Liver (tissue), 9 donors: ENCODE results near the gene TSTD2. TPM values are rescaled to one million over a fixed set of nuclear protein-coding genes. Genes with fewer than 3 reads are reported as not detected.

ENCODE experiments used
- DNase-seq: peaks from one replicate; pipeline ENCODE4 v3.0.0-alpha.2; 2017; ENCODE audit warnings: low spot score
- H3K27ac ChIP-seq, 2 donors: one replicate each; pipeline ENCODE4 v1.7.0; 2013; ENCODE audit warnings: inconsistent platforms in 2 of 2, low read length in 2 of 2, control low read depth in 1 of 2, low read depth in 1 of 2, mild to moderate bottlenecking in 1 of 2
- H3K27me3 ChIP-seq, 4 donors: one replicate each; pipeline versions ENCODE4 v1.6.1 to v1.7.0; 2013; ENCODE audit warnings: low read length in 3 of 4, inconsistent platforms in 1 of 4, mild to moderate bottlenecking in 1 of 4, moderate library complexity in 1 of 4; ENCODE audit not compliant: control insufficient read depth in 4 of 4, insufficient read depth in 4 of 4
- H3K36me3 ChIP-seq, 4 donors: one replicate each; pipeline versions ENCODE4 v1.6.1 to v1.7.0; 2013; ENCODE audit warnings: low read length in 3 of 4, mild to moderate bottlenecking in 3 of 4, low read depth in 1 of 4, moderate library complexity in 1 of 4; ENCODE audit not compliant: control insufficient read depth in 4 of 4, insufficient read depth in 3 of 4
- H3K4me1 ChIP-seq, 4 donors: one replicate each; pipeline versions ENCODE4 v1.6.1 to v1.7.0; 2013; ENCODE audit warnings: low read length in 3 of 4, mild to moderate bottlenecking in 3 of 4, moderate library complexity in 1 of 4; ENCODE audit not compliant: control insufficient read depth in 4 of 4, insufficient read depth in 4 of 4
- H3K4me3 ChIP-seq, 3 donors: one replicate each; pipeline versions ENCODE4 v1.6.1 to v1.7.0; 2013; ENCODE audit warnings: low read length in 3 of 3, control low read depth in 1 of 3, low read depth in 1 of 3, mild to moderate bottlenecking in 1 of 3
- H3K9ac ChIP-seq, 2 donors: one replicate each; pipeline ENCODE4 v1.7.0; 2013; ENCODE audit warnings: low read length in 2 of 2, mild to moderate bottlenecking in 2 of 2, moderate library complexity in 2 of 2, control low read depth in 1 of 2, low read depth in 1 of 2
- H3K9me3 ChIP-seq, 4 donors: one replicate each; pipeline versions ENCODE4 v1.6.1 to v1.7.0; 2013; ENCODE audit warnings: low read length in 3 of 4; ENCODE audit not compliant: control insufficient read depth in 4 of 4
- CTCF ChIP-seq: fragments of 150-350 bp; IDR thresholded peaks from 2 replicates; pipeline ENCODE4 v1.5.1; 2017; ENCODE audit warnings: improper control_type of control experiment, low read depth, low read length; ENCODE audit not compliant: missing input control
- EGR1 ChIP-seq, 2 donors: IDR thresholded peaks; 2 replicates each; pipeline ENCODE4 v1.6.1; 2016 to 2018; ENCODE audit warnings: antibody characterized with exemption in 2 of 2, low read depth in 2 of 2
- FOXA1 ChIP-seq: IDR thresholded peaks from 2 replicates; pipeline ENCODE4 v1.6.1; 2016; ENCODE audit warnings: antibody characterized with exemption
- FOXA2 ChIP-seq: IDR thresholded peaks from 2 replicates; pipeline ENCODE4 v1.6.1; 2016; ENCODE audit warnings: antibody characterized with exemption
- GABPA ChIP-seq, 2 donors: IDR thresholded peaks in 1 of 2; conservative IDR thresholded peaks in 1 of 2; 2 replicates each; pipeline ENCODE4 v1.6.1; 2016; ENCODE audit warnings: antibody characterized with exemption in 2 of 2, mild to moderate bottlenecking in 1 of 2, moderate library complexity in 1 of 2
- HNF4A ChIP-seq, 2 donors: conservative IDR thresholded peaks; 2 replicates each; pipeline ENCODE4 v1.6.1; 2016; ENCODE audit warnings: antibody characterized with exemption in 2 of 2, mild to moderate bottlenecking in 2 of 2
- HNF4G ChIP-seq: IDR thresholded peaks from 2 replicates; pipeline ENCODE4 v1.6.1; 2016; ENCODE audit warnings: antibody characterized with exemption
- JUND ChIP-seq, 2 donors: IDR thresholded peaks; 2 replicates each; pipeline ENCODE4 v1.6.1; 2016; ENCODE audit warnings: antibody characterized with exemption in 2 of 2
- NR2F2 ChIP-seq: IDR thresholded peaks from 2 replicates; pipeline ENCODE4 v1.6.1; 2016; ENCODE audit warnings: antibody characterized with exemption
- RAD21 ChIP-seq, 2 donors: IDR thresholded peaks; 2 replicates each; pipeline ENCODE4 v1.6.1; 2016; ENCODE audit warnings: antibody characterized with exemption in 2 of 2, mild to moderate bottlenecking in 2 of 2
- REST ChIP-seq: IDR thresholded peaks from 2 replicates; pipeline ENCODE4 v1.6.1; 2016; ENCODE audit warnings: antibody characterized with exemption, mild to moderate bottlenecking
- RXRA ChIP-seq, 2 donors: IDR thresholded peaks; 2 replicates each; pipeline ENCODE4 v1.6.1; 2017 to 2018; ENCODE audit warnings: antibody characterized with exemption in 2 of 2, mild to moderate bottlenecking in 1 of 2
- SP1 ChIP-seq: IDR thresholded peaks from 2 replicates; pipeline ENCODE4 v1.6.1; 2018; ENCODE audit warnings: antibody characterized with exemption, mild to moderate bottlenecking
- TAF1 ChIP-seq: conservative IDR thresholded peaks from 2 replicates; pipeline ENCODE4 v1.6.1; 2016; ENCODE audit warnings: antibody characterized with exemption, mild to moderate bottlenecking
- YY1 ChIP-seq: IDR thresholded peaks from 2 replicates; pipeline ENCODE4 v1.6.1; 2016; ENCODE audit warnings: antibody characterized with exemption, mild to moderate bottlenecking
- WGBS: extraction: QIAGEN DNeasy Blood & Tissue Kit; methylation state at CpG from one replicate; pipeline ENCODE4 v1.1.7; 2013; 5-methylcytosine and 5-hydroxymethylcytosine counted together
- polyA plus RNA-seq, 2 donors: library from polyadenylated mRNA; stranded (reverse) in 1 of 2; unstranded in 1 of 2; fragments of 200-250 nt in 1 of 2; fragments of >200 nt in 1 of 2; fragmentation: Nextera tagmentation in 1 of 2; extraction: Ambion mirVana in 1 of 2; gene quantifications; one replicate each; pipeline versions ENCODE4 v1.2.1 to v1.2.3, GENCODE V29; 2013 to 2015
- total RNA-seq, 2 donors: library from RNA; depleted of rRNA; stranded (reverse); fragments of >200 nt; gene quantifications; one replicate each; pipeline ENCODE4 v1.2.3, GENCODE V29; 2014
- TF ChIP-seq, protein P1 (sequence below): IDR thresholded peaks from 2 replicates; pipeline ENCODE4 v1.6.1; 2016; ENCODE audit warnings: antibody characterized with exemption
- TF ChIP-seq, protein P2 (sequence below): IDR thresholded peaks from 2 replicates; pipeline ENCODE4 v1.6.1; 2016; ENCODE audit warnings: antibody characterized with exemption
- donor health status: healthy.
- donor health status: healthy.
- donor health status: healthy.
- donor health status: healthy.
- donor health status: healthy.

Gene TSTD2
- total and polyA plus RNA-seq, 4 donors = 4.6 to 13.8 (median 7.1) TPM

GRCh38 chr9:97560154-97560553, 73.0 kb downstream of the TSTD2 start:
- DNase-seq = no peak
- no peaks in the 10 kb centered on the region for H3K36me3 ChIP-seq
- 95% methylated on average over 6 of the region's 6 CpGs for WGBS
- no peak overlapping the region for H3K4me3 ChIP-seq
- H3K4me1 ChIP-seq = peaks cover 10 to 23% (median 15%) of the 10 kb centered on the region in 4 donors
- no peaks in the 10 kb centered on the region for H3K9me3 ChIP-seq
- no peak overlapping the region for H3K27ac ChIP-seq
- no peak overlapping the region for H3K9ac ChIP-seq
- no peaks in the 10 kb centered on the region for H3K27me3 ChIP-seq
- TF ChIP-seq FOXA1 (no peak), EGR1 (IDR thresholded peaks at IDR 0.05; ENCODE audit: low read depth in 2 of 2) (no peak), YY1 (no peak), FOXA2 (no peak), JUND (IDR thresholded peaks at IDR 0.05) (no peak), REST (no peak), GABPA (IDR thresholded peaks at IDR 0.05 in 1 of 2, conservative IDR thresholded peaks at IDR 0.05 in 1 of 2) (no peak), RAD21 (IDR thresholded peaks at IDR 0.05) (no peak), SP1 (no peak), HNF4A (conservative IDR thresholded peaks at IDR 0.05) (no peak), RXRA (IDR thresholded peaks at IDR 0.05) (no peak), CTCF (no peak), HNF4G (no peak), NR2F2 (no peak)
- TF ChIP-seq, protein P1, sequence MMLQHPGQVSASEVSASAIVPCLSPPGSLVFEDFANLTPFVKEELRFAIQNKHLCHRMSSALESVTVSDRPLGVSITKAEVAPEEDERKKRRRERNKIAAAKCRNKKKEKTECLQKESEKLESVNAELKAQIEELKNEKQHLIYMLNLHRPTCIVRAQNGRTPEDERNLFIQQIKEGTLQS = no peak
- TF ChIP-seq, protein P2, sequence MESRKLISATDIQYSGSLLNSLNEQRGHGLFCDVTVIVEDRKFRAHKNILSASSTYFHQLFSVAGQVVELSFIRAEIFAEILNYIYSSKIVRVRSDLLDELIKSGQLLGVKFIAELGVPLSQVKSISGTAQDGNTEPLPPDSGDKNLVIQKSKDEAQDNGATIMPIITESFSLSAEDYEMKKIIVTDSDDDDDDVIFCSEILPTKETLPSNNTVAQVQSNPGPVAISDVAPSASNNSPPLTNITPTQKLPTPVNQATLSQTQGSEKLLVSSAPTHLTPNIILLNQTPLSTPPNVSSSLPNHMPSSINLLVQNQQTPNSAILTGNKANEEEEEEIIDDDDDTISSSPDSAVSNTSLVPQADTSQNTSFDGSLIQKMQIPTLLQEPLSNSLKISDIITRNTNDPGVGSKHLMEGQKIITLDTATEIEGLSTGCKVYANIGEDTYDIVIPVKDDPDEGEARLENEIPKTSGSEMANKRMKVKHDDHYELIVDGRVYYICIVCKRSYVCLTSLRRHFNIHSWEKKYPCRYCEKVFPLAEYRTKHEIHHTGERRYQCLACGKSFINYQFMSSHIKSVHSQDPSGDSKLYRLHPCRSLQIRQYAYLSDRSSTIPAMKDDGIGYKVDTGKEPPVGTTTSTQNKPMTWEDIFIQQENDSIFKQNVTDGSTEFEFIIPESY = no peak

DNA sequence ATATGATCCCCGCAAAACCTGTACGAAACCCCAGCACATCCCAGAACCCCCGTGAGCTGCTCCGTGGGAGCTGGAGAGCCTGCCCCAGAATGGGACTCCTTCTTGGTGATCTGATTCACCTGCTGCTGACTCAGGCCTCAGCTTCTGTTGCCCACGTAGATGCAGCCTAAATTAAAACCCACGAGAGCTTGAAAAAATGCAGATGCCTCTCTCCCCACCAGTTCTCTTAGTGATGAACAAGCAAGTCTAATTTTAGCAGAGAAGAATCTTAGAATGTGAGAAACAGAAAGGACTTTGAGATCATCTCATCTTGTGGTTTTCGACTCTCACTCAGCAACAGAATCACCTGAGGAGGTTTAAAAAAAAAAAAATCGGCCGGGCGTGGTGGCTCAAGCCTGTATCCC, 74.1 kb downstream of the TSTD2 start:
- Histone ChIP-seq H3K36me3 (no peaks in the 10 kb centered on the region), H3K27me3 (no peaks in the 10 kb centered on the region), H3K9ac (no peak overlapping the region), H3K4me1 (peaks cover 10 to 23% (median 16%) of the 10 kb centered on the region in 4 donors), H3K4me3 (no peak overlapping the region), H3K9me3 (no peaks in the 10 kb centered on the region), H3K27ac (no peak overlapping the region)
- no peak for TF ChIP-seq TAF1
- TF ChIP-seq YY1 = no peak
- no peak for TF ChIP-seq REST
- TF ChIP-seq FOXA1 = no peak
- TF ChIP-seq, protein P1 = no peak
- no peak for TF ChIP-seq HNF4A (conservative IDR thresholded peaks at IDR 0.05)
- no peak for DNase-seq
- 86% methylated on average over 10 of the region's 10 CpGs for WGBS
